ENCODE measurements around the gene VSIG4.
"Not testable (repeated sequence)": the region's sequence is repeated elsewhere in the genome, so short reads cannot be mapped to it uniquely, and the experiment has no call there.

The VSIG4 gene

GRCh38 chrX:65985922-65986588 is 53.8 kb downstream of the VSIG4 start:
- TF ChIP-seq HDGF (IDR thresholded peaks at IDR 0.05; ENCODE audit: borderline replicate concordance) = no peak
- TF ChIP-seq BHLHE40 (IDR thresholded peaks at IDR 0.05; ENCODE audit: borderline replicate concordance) = no peak
- no peak for TF ChIP-seq L3MBTL2 (conservative IDR thresholded peaks at IDR 0.05)
- no peak for TF ChIP-seq FOXK2 (IDR thresholded peaks at IDR 0.05)
- no peak for TF ChIP-seq NFRKB (IDR thresholded peaks at IDR 0.05)
- no peak for TF ChIP-seq CTBP1 (IDR thresholded peaks at IDR 0.05; ENCODE audit: borderline replicate concordance)
- TF ChIP-seq SP1 (IDR thresholded peaks at IDR 0.05) = no peak
- TF ChIP-seq LEF1 (IDR thresholded peaks at IDR 0.05; ENCODE audit: borderline replicate concordance) = no peak
- TF ChIP-seq ELF4 (IDR thresholded peaks at IDR 0.05) = no peak
- no peak for TF ChIP-seq SUZ12 (IDR thresholded peaks at IDR 0.05)
- TF ChIP-seq FOXM1 (IDR thresholded peaks at IDR 0.05; ENCODE audit: borderline replicate concordance) = no peak
- TF ChIP-seq PKNOX1 (IDR thresholded peaks at IDR 0.05) = no peak
- no peak for TF ChIP-seq FOXA1 (IDR thresholded peaks at IDR 0.05)
- TF ChIP-seq TARDBP (IDR thresholded peaks at IDR 0.05) = no peak
- no peak for TF ChIP-seq ZNF384 (IDR thresholded peaks at IDR 0.05)
- TF ChIP-seq ARNT (IDR thresholded peaks at IDR 0.05) = no peak
- ChIA-PET CTCF (interaction anchor here (0.6 to 0.9 kb wide), 2 partner anchors 404 to 405 kb away, joined by 3 read pairs; no protein-coding TSS in a partner anchor), POLR2A (no interaction called here)
- DNase-seq (ENCODE audit: extremely low spot score) = peak; percentile 35

- POLR2A ChIA-PET = no interaction called here
- TF ChIP-seq ZNF384 (IDR thresholded peaks at IDR 0.05) (no peak), SUZ12 (IDR thresholded peaks at IDR 0.05) (no peak), NFRKB (IDR thresholded peaks at IDR 0.05) (no peak), ELF4 (IDR thresholded peaks at IDR 0.05) (no peak), ARNT (IDR thresholded peaks at IDR 0.05) (no peak), PKNOX1 (IDR thresholded peaks at IDR 0.05) (no peak), LEF1 (IDR thresholded peaks at IDR 0.05; ENCODE audit: borderline replicate concordance) (no peak), FOXM1 (IDR thresholded peaks at IDR 0.05; ENCODE audit: borderline replicate concordance) (no peak), HDGF (IDR thresholded peaks at IDR 0.05; ENCODE audit: borderline replicate concordance) (no peak), CTBP1 (IDR thresholded peaks at IDR 0.05; ENCODE audit: borderline replicate concordance) (no peak), TARDBP (IDR thresholded peaks at IDR 0.05) (no peak), FOXA1 (IDR thresholded peaks at IDR 0.05) (no peak), BHLHE40 (IDR thresholded peaks at IDR 0.05; ENCODE audit: borderline replicate concordance) (no peak)
- DNase-seq (ENCODE audit: extremely low spot score) = no peak
- CTCF ChIA-PET = no interaction called here
These were observed 54.7 kb downstream of the VSIG4 start for GRCh38 chrX:65985211-65985610.

- DNase-seq (ENCODE audit: extremely low spot score); POLR2A ChIA-PET; CTCF ChIA-PET: not testable (repeated sequence)
These were observed 62.7 kb downstream of the VSIG4 start for GRCh38 chrX:65977161-65977560.

- TF ChIP-seq FOXM1 (IDR thresholded peaks at IDR 0.05; ENCODE audit: borderline replicate concordance) (no peak), ZNF384 (IDR thresholded peaks at IDR 0.05) (no peak), TARDBP (IDR thresholded peaks at IDR 0.05) (no peak), CTBP1 (IDR thresholded peaks at IDR 0.05; ENCODE audit: borderline replicate concordance) (no peak), L3MBTL2 (conservative IDR thresholded peaks at IDR 0.05) (no peak), FOXA1 (IDR thresholded peaks at IDR 0.05) (no peak), FOXK2 (IDR thresholded peaks at IDR 0.05) (no peak), SUZ12 (IDR thresholded peaks at IDR 0.05) (no peak), HDGF (IDR thresholded peaks at IDR 0.05; ENCODE audit: borderline replicate concordance) (no peak), SP1 (IDR thresholded peaks at IDR 0.05) (no peak), PKNOX1 (IDR thresholded peaks at IDR 0.05) (no peak)
- ChIA-PET CTCF (no interaction called here), POLR2A (no interaction called here)
- DNase-seq (ENCODE audit: extremely low spot score) = no peak
These were observed 63.7 kb downstream of the VSIG4 start for GRCh38 chrX:65976161-65976560.

GRCh38 chrX:65975161-65975751 is 64.6 kb downstream of the VSIG4 start:
- POLR2A ChIA-PET; DNase-seq (ENCODE audit: extremely low spot score); CTCF ChIA-PET: not testable (repeated sequence)

All from HEK293T (cell line).